NCI-H69 (cell line): Measurements from ENCODE around the gene SPRYD4.

Experiments used
- DNase-seq: peaks from one replicate; lab custom pipeline; 2025; lab: John Stamatoyannopoulos, UW

Gene SPRYD4

DNA sequence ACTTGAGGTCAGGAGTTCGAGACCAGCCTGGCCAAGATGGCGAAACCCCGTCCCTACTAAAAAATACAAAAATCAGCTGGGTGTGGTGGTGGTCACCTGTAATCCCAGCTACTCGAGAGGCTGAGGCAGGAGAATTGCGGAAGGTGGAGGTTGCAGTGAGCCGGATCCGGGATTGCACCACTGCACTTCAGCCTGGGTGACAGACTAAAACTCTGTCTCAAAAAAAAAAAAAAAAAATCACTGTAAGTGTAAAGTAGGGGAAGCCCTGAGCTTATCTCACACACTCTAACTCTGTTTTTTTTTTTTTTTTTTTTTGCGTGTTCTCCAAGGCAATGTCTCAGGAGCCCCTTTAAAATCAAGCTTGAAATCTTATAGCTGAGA is 52.8 kb downstream of the SPRYD4 start:
- no peak for DNase-seq

DNA sequence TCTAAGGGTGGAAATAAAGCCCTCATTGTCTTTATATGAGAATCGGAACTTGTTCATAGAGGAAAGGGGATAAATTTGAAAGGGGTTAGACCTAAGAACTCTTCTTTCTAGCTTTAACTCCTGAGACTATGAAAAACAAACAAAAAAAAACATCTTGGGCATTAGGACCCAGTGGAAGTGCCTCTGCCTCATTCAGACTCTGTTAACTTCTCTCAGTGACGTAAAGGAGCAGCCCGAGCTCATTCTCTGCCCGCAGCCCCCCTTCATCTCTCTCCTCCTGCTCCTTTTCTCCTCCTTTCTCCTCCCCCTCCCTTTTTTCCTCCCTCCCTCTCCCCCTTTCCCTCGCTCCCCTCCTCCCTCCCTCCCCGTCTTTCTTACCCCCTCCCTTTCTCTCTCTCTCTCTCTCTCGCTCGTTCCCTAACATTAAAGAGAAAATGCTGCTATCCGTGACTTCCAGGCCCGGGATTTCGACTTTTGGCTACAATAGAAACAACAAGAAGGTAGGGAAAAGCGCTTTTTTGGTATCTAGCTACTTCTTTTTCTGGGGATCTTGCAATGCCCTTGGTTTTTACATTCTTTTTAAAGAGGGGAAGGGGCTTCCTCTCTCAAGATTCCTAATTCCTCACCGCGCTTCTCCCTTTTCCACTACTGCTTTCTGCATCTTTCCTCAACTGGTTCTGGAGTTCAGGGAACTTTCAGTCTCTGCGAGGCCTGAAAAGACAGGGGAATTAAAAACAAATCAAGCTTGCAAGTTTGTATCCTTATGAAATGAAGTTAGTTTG is 53.4 kb downstream of the SPRYD4 start, which contains the start of gene RBMS2:
RBMS2 (plus strand) TSS at position 231 of the 782 bp plus-strand sequence; CDS start at position 435, 204 bp downstream.
- DNase-seq: peak; percentile 77

DNA sequence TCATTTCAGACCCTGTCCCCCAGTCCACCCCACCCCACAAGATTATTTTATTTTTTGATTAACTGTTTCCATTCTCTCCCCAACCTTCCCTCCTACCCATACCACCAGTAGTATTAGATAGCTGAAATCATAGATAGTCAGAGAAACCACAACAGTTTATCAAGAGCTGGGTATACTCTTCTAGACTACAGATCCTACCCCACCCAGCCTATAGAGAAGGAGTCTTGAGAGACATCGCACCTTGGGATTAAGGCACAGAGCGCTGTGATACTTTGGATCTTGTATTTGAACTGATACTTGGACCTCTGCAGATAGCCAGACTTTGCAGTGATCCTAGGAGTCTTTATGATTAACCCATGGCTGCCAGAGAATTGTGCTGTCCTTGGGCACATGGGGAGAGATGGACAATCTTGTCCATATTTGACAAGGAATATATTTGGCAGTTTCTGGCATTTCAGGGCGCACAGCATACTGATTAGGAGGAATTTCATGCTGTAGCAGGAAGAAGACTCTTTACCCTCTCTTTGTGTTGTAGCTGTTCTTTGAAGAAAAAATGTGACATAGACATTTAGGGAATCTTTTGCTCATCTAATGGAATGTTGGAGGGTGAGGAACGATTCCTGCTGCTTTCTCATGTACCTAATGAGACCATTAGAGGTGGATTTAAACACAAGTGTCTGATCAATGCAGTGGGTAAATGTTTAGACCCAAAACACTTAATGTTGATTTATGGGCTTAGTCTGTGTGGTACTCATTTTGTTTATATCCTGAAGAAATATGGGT is 54.2 kb downstream of the SPRYD4 start:
- DNase-seq: no peak

DNA sequence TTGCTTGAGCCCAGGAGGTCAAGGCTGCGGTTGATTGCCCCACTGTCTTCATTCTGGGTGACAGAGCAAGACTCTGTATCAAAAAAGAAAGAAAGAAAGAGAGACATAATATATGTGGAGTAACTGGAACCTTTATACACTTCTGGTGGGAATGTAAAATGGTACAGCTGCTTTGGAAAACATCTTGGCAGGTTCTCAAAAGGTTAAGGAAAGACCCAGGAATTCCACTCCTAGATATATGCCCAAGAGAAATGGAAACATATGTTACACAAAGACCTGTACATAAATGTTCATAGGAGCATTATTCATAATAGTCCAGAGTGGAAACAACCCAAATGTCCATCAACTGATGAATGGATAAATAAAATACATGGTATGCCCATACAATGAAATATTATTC is 60.5 kb downstream of the SPRYD4 start:
- no peak for DNase-seq
